Thyroid gland (tissue), 4 donors: ENCODE data around the gene MIDN. TPM values are rescaled to one million over a fixed set of nuclear protein-coding genes. Genes with fewer than 3 reads are reported as not detected.

Experiments used
- DNase-seq, 2 donors: peaks; one replicate each; pipeline ENCODE4 v3.0.0-alpha.2; 2019
- H3K27ac ChIP-seq, 3 donors: fragments of 200-600 bp; sonication (generic); 1 replicate in 2 of 3; 2 replicates in 1 of 3; pipeline ENCODE4 v1.5.1; 2016 to 2019; ENCODE audit warnings: mild to moderate bottlenecking in 1 of 3, moderate library complexity in 1 of 3
- H3K27me3 ChIP-seq: fragments of 200-600 bp; sonication (generic); one replicate; pipeline ENCODE4 v1.5.1; 2019
- H3K36me3 ChIP-seq, 2 donors: fragments of 200-600 bp; sonication (generic); one replicate each; pipeline ENCODE4 v1.5.1; 2016 to 2019
- H3K4me1 ChIP-seq, 2 donors: fragments of 200-600 bp; sonication (generic); one replicate each; pipeline ENCODE4 v1.5.1; 2017 to 2019
- H3K4me3 ChIP-seq, 3 donors: fragments of 200-600 bp; sonication (generic); replicated peaks in 1 of 3; 1 replicate in 2 of 3; 2 replicates in 1 of 3; pipeline ENCODE4 v1.5.1; 2016; ENCODE audit warnings: mild to moderate bottlenecking in 1 of 3
- H3K9me3 ChIP-seq: fragments of 200-600 bp; sonication (generic); one replicate; pipeline ENCODE4 v1.5.1; 2017
- POLR2A ChIP-seq, 2 donors: fragments of 450-650 bp; IDR thresholded peaks; one replicate each; pipeline ENCODE4 v1.6.1; 2017; ENCODE audit warnings: antibody characterized with exemption in 2 of 2, mild to moderate bottlenecking in 2 of 2, moderate library complexity in 1 of 2
- WGBS, 2 donors: methylation state at CpG; one replicate each; pipeline ENCODE4 v1.1.5; 2017; 5-methylcytosine and 5-hydroxymethylcytosine counted together
- intact Hi-C: fragments of 100-400 bp; cut with DNase I; formaldehyde crosslinking; loops from one replicate; pipeline ENCODE4 v1.15.1; 2023
- total RNA-seq, 4 donors: library from RNA; depleted of rRNA; stranded (reverse); fragments of >200 nt; gene quantifications; one replicate each; pipeline ENCODE4 v1.2.3, GENCODE V29; 2016
- TF ChIP-seq, protein P1 (sequence below), 6 experiments: fragments of 200-600 bp in 3 of 6; fragments of 450-650 bp in 3 of 6; sonication (generic) in 3 of 6; IDR thresholded peaks; one replicate each; pipeline ENCODE4 v1.5.1; 2016 to 2019; ENCODE audit warnings: antibody characterized with exemption in 6 of 6, mild to moderate bottlenecking in 2 of 6, inconsistent platforms in 1 of 6, moderate library complexity in 1 of 6

Gene MIDN
- total RNA-seq, 4 donors from 2014 or later, result 16.2 to 89.2 (median 17.9) TPM

- DNase-seq, result no peak
- no peak for TF ChIP-seq POLR2A (IDR thresholded peaks at IDR 0.05)
- TF ChIP-seq, protein P1, sequence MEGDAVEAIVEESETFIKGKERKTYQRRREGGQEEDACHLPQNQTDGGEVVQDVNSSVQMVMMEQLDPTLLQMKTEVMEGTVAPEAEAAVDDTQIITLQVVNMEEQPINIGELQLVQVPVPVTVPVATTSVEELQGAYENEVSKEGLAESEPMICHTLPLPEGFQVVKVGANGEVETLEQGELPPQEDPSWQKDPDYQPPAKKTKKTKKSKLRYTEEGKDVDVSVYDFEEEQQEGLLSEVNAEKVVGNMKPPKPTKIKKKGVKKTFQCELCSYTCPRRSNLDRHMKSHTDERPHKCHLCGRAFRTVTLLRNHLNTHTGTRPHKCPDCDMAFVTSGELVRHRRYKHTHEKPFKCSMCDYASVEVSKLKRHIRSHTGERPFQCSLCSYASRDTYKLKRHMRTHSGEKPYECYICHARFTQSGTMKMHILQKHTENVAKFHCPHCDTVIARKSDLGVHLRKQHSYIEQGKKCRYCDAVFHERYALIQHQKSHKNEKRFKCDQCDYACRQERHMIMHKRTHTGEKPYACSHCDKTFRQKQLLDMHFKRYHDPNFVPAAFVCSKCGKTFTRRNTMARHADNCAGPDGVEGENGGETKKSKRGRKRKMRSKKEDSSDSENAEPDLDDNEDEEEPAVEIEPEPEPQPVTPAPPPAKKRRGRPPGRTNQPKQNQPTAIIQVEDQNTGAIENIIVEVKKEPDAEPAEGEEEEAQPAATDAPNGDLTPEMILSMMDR (IDR thresholded peaks at IDR 0.05), result no peak
- H3K4me1 ChIP-seq, result no peaks in the 10 kb centered on the region
- H3K27ac ChIP-seq, result no peak overlapping the region
- intact Hi-C loops, result loop anchor here (10.0 kb wide), 1 partner anchor 241 kb away; the partner anchor contains the start of gene PLK5
- no peaks in the 10 kb centered on the region for H3K9me3 ChIP-seq
- peaks cover 6% of the 10 kb centered on the region in 2 donors for H3K36me3 ChIP-seq
- H3K4me3 ChIP-seq, result no peak overlapping the region
- no peaks in the 10 kb centered on the region for H3K27me3 ChIP-seq
- WGBS, 2 donors, result 82 to 86% methylated on average over 10 to 12 of the region's 12 CpGs
Measured at GRCh38 chr19:1283917-1284292, 35.5 kb downstream of the MIDN start.

- Histone ChIP-seq H3K4me3 (no peak overlapping the region), H3K36me3 (peaks cover under 1% of the 10 kb centered on the region in 2 donors), H3K4me1 (no peaks in the 10 kb centered on the region), H3K9me3 (no peaks in the 10 kb centered on the region), H3K27me3 (no peaks in the 10 kb centered on the region), H3K27ac (no peak overlapping the region)
- 76 to 85% methylated on average over 15 to 16 of the region's 20 CpGs for WGBS, 2 donors
- no peak for TF ChIP-seq POLR2A (IDR thresholded peaks at IDR 0.05)
- TF ChIP-seq, protein P1 (IDR thresholded peaks at IDR 0.05), result no peak
- intact Hi-C loops, result loop anchor here (10.0 kb wide), 1 partner anchor 240 kb away; the partner anchor contains the start of gene PLK5
- DNase-seq, result no peak
Measured at GRCh38 chr19:1284293-1284978, 36.1 kb downstream of the MIDN start.

DNA sequence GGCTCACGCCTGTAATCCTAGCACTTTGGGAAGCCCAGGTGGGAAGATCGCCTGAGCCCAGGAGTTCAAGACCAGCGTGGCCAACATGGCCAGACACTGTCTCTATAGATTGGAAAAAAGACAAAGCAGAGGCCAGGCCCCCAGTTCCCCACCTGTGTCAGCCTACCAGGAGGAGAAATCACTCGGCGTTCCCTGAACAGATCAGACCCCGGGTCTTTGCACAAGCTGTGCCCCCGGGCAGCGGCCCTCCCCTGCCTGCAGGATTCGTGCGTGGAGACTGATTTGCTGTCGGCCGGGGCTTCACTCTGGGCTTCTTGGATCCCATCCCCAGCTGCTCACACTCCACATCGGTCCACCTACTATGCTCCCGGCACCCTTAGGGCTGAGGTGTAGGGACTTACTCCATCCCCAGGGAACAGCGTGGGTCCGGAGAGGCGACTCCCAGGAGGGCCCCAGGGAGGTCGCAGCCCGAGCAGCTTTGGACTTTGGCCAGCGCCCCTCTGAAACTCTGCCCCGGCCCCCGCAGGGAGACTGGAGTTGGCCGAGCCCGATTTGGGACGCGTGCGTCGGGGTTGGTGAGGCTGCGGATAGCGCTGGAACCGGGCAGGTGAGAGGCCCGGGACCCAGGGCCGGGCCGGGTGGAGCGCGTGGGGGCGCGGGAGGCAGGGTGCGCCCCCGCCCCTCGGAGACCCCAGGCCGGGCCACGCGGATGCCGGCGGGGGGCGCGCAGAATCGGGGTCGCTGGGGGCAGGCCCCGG is 36.8 kb downstream of the MIDN start:
- H3K36me3 ChIP-seq, result no peaks in the 10 kb centered on the region
- H3K27ac ChIP-seq, result no peak overlapping the region
- WGBS, 2 donors, result 40 to 52% methylated on average over 6 to 28 of the region's 51 CpGs
- TF ChIP-seq POLR2A (IDR thresholded peaks at IDR 0.05), result no peak
- TF ChIP-seq, protein P1 (IDR thresholded peaks at IDR 0.05), result no peak
- no peak for DNase-seq
- no peaks in the 10 kb centered on the region for H3K9me3 ChIP-seq
- no peaks in the 10 kb centered on the region for H3K27me3 ChIP-seq
- intact Hi-C loops, result loop anchor here (10.0 kb wide), 1 partner anchor 240 kb away; the partner anchor contains the start of gene PLK5
- no peaks in the 10 kb centered on the region for H3K4me1 ChIP-seq
- no peak overlapping the region for H3K4me3 ChIP-seq

DNA sequence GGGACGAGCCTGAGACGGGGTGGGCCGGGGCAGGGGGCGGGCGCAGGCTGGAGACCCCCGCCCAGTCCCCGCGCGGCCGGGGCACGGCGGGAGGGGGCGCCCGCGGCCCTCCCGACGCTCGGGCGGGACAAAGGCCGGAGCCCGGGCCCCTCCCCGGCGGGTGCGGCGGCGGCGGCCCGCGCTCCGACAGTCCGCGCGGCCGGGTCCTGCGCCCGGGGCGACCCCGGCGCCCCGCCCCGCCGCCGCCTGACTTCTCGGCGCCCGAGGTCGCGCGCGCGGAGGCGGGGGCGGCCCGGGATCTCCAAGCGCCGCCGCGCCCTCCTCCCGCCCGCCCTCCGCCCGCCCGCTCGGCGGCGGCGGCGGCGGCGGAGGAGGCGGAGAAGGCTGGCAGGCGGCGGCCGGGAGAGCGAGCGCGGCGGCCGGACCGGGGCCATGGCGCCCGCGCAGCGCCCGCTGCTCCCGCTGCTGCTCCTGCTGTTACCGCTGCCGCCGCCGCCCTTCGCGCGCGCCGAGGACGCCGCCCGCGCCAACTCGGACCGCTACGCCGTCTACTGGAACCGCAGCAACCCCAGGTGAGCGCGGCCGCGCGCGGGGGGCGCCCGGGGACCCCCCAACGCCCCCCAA is 37.5 kb downstream of the MIDN start, which contains the start of gene EFNA2:
Gene EFNA2, plus strand, starts transcription at position 137 of the 624 bp plus-strand sequence. Its CDS starts 296 bp downstream, at position 433.
- H3K36me3 ChIP-seq, result no peaks in the 10 kb centered on the region
- H3K27ac ChIP-seq, result no peak within 1 kb of the TSS
- WGBS, 2 donors, result no CpG with 5 or more reads among the region's 113 CpGs
- DNase-seq, result no peak
- intact Hi-C loops, result loop anchor here (10.0 kb wide), 1 partner anchor 239 kb away; the partner anchor contains the start of gene PLK5
- no peaks in the 10 kb centered on the region for H3K9me3 ChIP-seq
- H3K4me1 ChIP-seq, result no peaks in the 10 kb centered on the region
- H3K27me3 ChIP-seq, result no peaks in the 10 kb centered on the region
- TF ChIP-seq, protein P1 (IDR thresholded peaks at IDR 0.05), result no peak
- no peak for TF ChIP-seq POLR2A (IDR thresholded peaks at IDR 0.05)
- no peak within 1 kb of the TSS for H3K4me3 ChIP-seq
